ENCODE data around the gene TERT.

The TERT gene

GRCh38 chr5:1324301-1324700 lies 29.4 kb upstream of the TERT start:
- FAIRE-seq (no peak), DNase-seq (ENCODE audit: insufficient read length, low spot score) (no peak)
- TF ChIP-seq PAX5 (IDR thresholded peaks at IDR 0.05; ENCODE audit: insufficient read depth, low read length, severe bottlenecking) (no peak), TAF1 (IDR thresholded peaks at IDR 0.05; ENCODE audit: low read depth, low read length) (no peak), SPI1 (IDR thresholded peaks at IDR 0.05; ENCODE audit: low read depth, low read length) (no peak), POLR2A (IDR thresholded peaks at IDR 0.05; ENCODE audit: low read depth, low read length) (no peak), POU2F2 (IDR thresholded peaks at IDR 0.05; ENCODE audit: low read depth, low read length) (no peak), POLR2AphosphoS5 (IDR thresholded peaks at IDR 0.05; ENCODE audit: low read depth, low read length) (no peak)

- TF ChIP-seq TAF1 (IDR thresholded peaks at IDR 0.05; ENCODE audit: low read depth, low read length) (no peak), PAX5 (IDR thresholded peaks at IDR 0.05; ENCODE audit: insufficient read depth, low read length, severe bottlenecking) (no peak)
- no peak for FAIRE-seq
- no peak for DNase-seq (ENCODE audit: insufficient read length, low spot score)
These were observed 28.9 kb upstream of the TERT start for GRCh38 chr5:1323803-1324173.

- TF ChIP-seq POLR2A (IDR thresholded peaks at IDR 0.05; ENCODE audit: low read depth, low read length) = no peak
- no peak for TF ChIP-seq TAF1 (IDR thresholded peaks at IDR 0.05; ENCODE audit: low read depth, low read length)
- TF ChIP-seq PAX5 (IDR thresholded peaks at IDR 0.05; ENCODE audit: insufficient read depth, low read length, severe bottlenecking) = no peak
- TF ChIP-seq POU2F2 (IDR thresholded peaks at IDR 0.05; ENCODE audit: low read depth, low read length) = no peak
- TF ChIP-seq SPI1 (IDR thresholded peaks at IDR 0.05; ENCODE audit: low read depth, low read length) = no peak
- TF ChIP-seq POLR2AphosphoS5 (IDR thresholded peaks at IDR 0.05; ENCODE audit: low read depth, low read length) = no peak
- FAIRE-seq (no peak), DNase-seq (ENCODE audit: insufficient read length, low spot score) (no peak)
These were observed 28.3 kb upstream of the TERT start for GRCh38 chr5:1322955-1323802.

- no peak for FAIRE-seq
- no peak for DNase-seq (ENCODE audit: insufficient read length, low spot score)
- TF ChIP-seq TAF1 (IDR thresholded peaks at IDR 0.05; ENCODE audit: low read depth, low read length) (no peak), POLR2A (IDR thresholded peaks at IDR 0.05; ENCODE audit: low read depth, low read length) (no peak)
These were observed 27.4 kb upstream of the TERT start for GRCh38 chr5:1322036-1322900.

GRCh38 chr5:1321576-1321975 lies 26.7 kb upstream of the TERT start:
- no peak for TF ChIP-seq POU2F2 (IDR thresholded peaks at IDR 0.05; ENCODE audit: low read depth, low read length)
- no peak for TF ChIP-seq PAX5 (IDR thresholded peaks at IDR 0.05; ENCODE audit: insufficient read depth, low read length, severe bottlenecking)
- TF ChIP-seq TAF1 (IDR thresholded peaks at IDR 0.05; ENCODE audit: low read depth, low read length) = no peak
- TF ChIP-seq POLR2AphosphoS5 (IDR thresholded peaks at IDR 0.05; ENCODE audit: low read depth, low read length) = no peak
- TF ChIP-seq POLR2A (IDR thresholded peaks at IDR 0.05; ENCODE audit: low read depth, low read length) = no peak
- no peak for TF ChIP-seq SPI1 (IDR thresholded peaks at IDR 0.05; ENCODE audit: low read depth, low read length)
- DNase-seq (ENCODE audit: insufficient read length, low spot score) = no peak
- FAIRE-seq = no peak

DNA sequence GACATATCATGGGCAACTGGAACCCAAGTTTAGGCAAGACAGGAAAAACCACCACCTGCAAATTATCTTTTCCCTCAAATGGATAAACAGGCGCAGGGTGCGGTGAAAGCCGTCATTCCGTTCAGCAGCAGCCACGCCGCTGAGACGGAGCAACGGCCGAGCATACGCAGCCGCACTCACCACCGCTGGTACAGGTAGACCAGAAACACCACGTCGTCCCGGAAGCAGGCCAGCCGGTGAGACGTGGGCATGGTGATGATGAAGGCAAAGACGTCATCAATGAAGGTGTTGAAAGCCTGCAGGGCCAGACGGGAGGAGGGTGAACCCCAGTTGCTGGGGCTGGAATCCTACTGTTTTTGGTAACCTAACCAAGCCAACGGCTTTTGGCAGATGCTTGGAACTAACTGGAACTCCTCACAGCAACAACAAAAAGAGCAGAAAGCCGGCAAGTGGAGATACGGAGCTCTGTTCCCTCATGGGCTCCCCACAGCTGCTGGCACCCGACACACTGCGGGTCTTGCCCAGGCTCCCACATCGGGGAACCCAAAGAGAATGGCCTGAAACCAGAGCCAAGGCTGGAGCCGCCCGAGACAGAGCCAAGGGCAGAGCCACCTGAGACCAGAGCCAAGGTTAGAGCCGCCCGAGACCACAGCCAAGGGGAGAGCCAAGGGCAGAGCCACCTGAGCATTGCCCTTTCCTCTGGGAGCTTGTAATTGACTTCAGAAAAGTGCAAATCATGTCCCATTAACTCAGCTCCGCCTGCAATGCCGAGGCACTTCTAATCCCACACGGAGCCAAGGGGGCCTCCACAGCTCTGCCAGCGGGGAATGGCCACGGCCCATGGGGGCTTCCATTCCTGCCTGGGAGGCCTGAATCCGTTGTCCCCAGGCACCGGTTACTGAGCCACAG lies 25.8 kb upstream of the TERT start:
- DNase-seq (ENCODE audit: insufficient read length, low spot score) = no peak
- FAIRE-seq = no peak
- no peak for TF ChIP-seq POLR2AphosphoS5 (IDR thresholded peaks at IDR 0.05; ENCODE audit: low read depth, low read length)
- no peak for TF ChIP-seq SPI1 (IDR thresholded peaks at IDR 0.05; ENCODE audit: low read depth, low read length)
- TF ChIP-seq POU2F2 (IDR thresholded peaks at IDR 0.05; ENCODE audit: low read depth, low read length) = no peak
- no peak for TF ChIP-seq PAX5 (IDR thresholded peaks at IDR 0.05; ENCODE audit: insufficient read depth, low read length, severe bottlenecking)
- TF ChIP-seq POLR2A (IDR thresholded peaks at IDR 0.05; ENCODE audit: low read depth, low read length) = no peak
- no peak for TF ChIP-seq TAF1 (IDR thresholded peaks at IDR 0.05; ENCODE audit: low read depth, low read length)

GRCh38 chr5:1319436-1320256 lies 24.8 kb upstream of the TERT start:
- no peak for TF ChIP-seq POU2F2 (IDR thresholded peaks at IDR 0.05; ENCODE audit: low read depth, low read length)
- TF ChIP-seq TAF1 (IDR thresholded peaks at IDR 0.05; ENCODE audit: low read depth, low read length) = no peak
- no peak for TF ChIP-seq POLR2AphosphoS5 (IDR thresholded peaks at IDR 0.05; ENCODE audit: low read depth, low read length)
- no peak for TF ChIP-seq PAX5 (IDR thresholded peaks at IDR 0.05; ENCODE audit: insufficient read depth, low read length, severe bottlenecking)
- no peak for TF ChIP-seq SPI1 (IDR thresholded peaks at IDR 0.05; ENCODE audit: low read depth, low read length)
- TF ChIP-seq POLR2A (IDR thresholded peaks at IDR 0.05; ENCODE audit: low read depth, low read length) = no peak
- FAIRE-seq = no peak
- DNase-seq (ENCODE audit: insufficient read length, low spot score) = no peak

GRCh38 chr5:1318659-1319251 lies 23.9 kb upstream of the TERT start:
- DNase-seq (ENCODE audit: insufficient read length, low spot score) = no peak
- TF ChIP-seq PAX5 (IDR thresholded peaks at IDR 0.05; ENCODE audit: insufficient read depth, low read length, severe bottlenecking) (no peak), POU2F2 (IDR thresholded peaks at IDR 0.05; ENCODE audit: low read depth, low read length) (no peak), SPI1 (IDR thresholded peaks at IDR 0.05; ENCODE audit: low read depth, low read length) (no peak), POLR2A (IDR thresholded peaks at IDR 0.05; ENCODE audit: low read depth, low read length) (no peak)
- FAIRE-seq = no peak
